ENCODE measurements around the gene EPS8L1. TPM values are rescaled to one million over a fixed set of nuclear protein-coding genes. Genes with fewer than 3 reads are reported as not detected.
A peak's percentile ranks its signal among the peaks of the same experiment; 100 is the strongest.

EPS8L1 gene
- polyA plus RNA-seq, 1 donor (not counting 4 experiments of a cell fraction or from before 2014, with no cell fraction given) = 26.0 TPM

DNA sequence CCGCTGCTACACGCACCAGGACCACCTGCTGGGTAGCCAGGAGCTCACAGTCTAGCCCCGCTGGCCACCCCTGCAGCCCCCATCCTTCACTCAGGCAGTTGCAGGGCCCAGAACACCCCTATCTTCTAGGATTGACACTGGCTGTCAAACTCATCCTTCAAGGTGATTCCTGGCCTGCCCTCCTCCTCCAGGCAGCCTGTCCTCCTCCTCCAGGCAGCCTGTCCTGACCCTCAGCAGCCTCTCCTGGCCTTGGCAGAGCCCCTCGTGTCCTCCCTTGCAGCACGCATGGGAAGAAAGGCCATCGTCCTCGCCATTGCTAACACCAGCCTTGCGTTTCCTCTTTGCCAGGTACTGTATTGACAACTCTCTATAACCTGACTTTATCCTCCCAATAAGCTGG, 3.8 kb upstream of the EPS8L1 start:
- no peak overlapping the region for H3K27ac ChIP-seq (ENCODE audit: control insufficient read depth, insufficient read depth, low read length)
- no peaks in the 10 kb centered on the region for H3K79me2 ChIP-seq (ENCODE audit: control insufficient read depth, insufficient read depth, low read length)
- TF ChIP-seq, protein P1, sequence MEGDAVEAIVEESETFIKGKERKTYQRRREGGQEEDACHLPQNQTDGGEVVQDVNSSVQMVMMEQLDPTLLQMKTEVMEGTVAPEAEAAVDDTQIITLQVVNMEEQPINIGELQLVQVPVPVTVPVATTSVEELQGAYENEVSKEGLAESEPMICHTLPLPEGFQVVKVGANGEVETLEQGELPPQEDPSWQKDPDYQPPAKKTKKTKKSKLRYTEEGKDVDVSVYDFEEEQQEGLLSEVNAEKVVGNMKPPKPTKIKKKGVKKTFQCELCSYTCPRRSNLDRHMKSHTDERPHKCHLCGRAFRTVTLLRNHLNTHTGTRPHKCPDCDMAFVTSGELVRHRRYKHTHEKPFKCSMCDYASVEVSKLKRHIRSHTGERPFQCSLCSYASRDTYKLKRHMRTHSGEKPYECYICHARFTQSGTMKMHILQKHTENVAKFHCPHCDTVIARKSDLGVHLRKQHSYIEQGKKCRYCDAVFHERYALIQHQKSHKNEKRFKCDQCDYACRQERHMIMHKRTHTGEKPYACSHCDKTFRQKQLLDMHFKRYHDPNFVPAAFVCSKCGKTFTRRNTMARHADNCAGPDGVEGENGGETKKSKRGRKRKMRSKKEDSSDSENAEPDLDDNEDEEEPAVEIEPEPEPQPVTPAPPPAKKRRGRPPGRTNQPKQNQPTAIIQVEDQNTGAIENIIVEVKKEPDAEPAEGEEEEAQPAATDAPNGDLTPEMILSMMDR (optimal IDR thresholded peaks at IDR 0.05 in 1 of 3, IDR thresholded peaks at IDR 0.05 in 1 of 3, conservative IDR thresholded peaks at IDR 0.05 in 1 of 3; ENCODE audit: extremely low read depth in 1 of 3, insufficient read depth in 2 of 3, low read length in 3 of 3) = no peak
- no peak for TF ChIP-seq EZH2 (IDR thresholded peaks at IDR 0.05; ENCODE audit: low read length)
- no peak overlapping the region for H2AFZ ChIP-seq (ENCODE audit: control insufficient read depth, low read length)
- H3K27me3 ChIP-seq (ENCODE audit: control insufficient read depth, extremely low read depth, insufficient read depth, low read length) = peaks cover 20% of the 10 kb centered on the region
- H3K36me3 ChIP-seq (ENCODE audit: control insufficient read depth in 2 of 2, extremely low read depth in 1 of 2, insufficient read depth in 2 of 2, low read length in 2 of 2) = no peaks in the 10 kb centered on the region
- no peaks in the 10 kb centered on the region for H3K9me3 ChIP-seq (ENCODE audit: control insufficient read depth, low read depth, low read length)
- no peak for FAIRE-seq
- H3K4me2 ChIP-seq (ENCODE audit: control insufficient read depth, extremely low read depth, insufficient read depth, low read depth, low read length) = no peak overlapping the region
- no peaks in the 10 kb centered on the region for H3K9me1 ChIP-seq (ENCODE audit: control insufficient read depth, extremely low read depth, insufficient read depth, low read length)
- dilution Hi-C loops (cut with MboI; ENCODE audit: extremely low pct_ligation_motif_present, low sequenced_read_pairs) = no loop called here
- no peak for DNase-seq (ENCODE audit: low read depth, low spot score)
- no peak overlapping the region for H3K9ac ChIP-seq (ENCODE audit: control insufficient read depth, extremely low read depth, insufficient read depth, low read length)
- no peaks in the 10 kb centered on the region for H4K20me1 ChIP-seq (ENCODE audit: control insufficient read depth, extremely low read depth, insufficient read depth, low read length)
- H3K4me3 ChIP-seq (ENCODE audit: control insufficient read depth in 2 of 3, extremely low read depth in 1 of 3, insufficient read depth in 2 of 3, low read depth in 1 of 3, low read length in 3 of 3) = no peak overlapping the region
- peaks cover 25% of the 10 kb centered on the region for H3K4me1 ChIP-seq (ENCODE audit: control insufficient read depth, extremely low read depth, insufficient read depth, low read length)

DNA sequence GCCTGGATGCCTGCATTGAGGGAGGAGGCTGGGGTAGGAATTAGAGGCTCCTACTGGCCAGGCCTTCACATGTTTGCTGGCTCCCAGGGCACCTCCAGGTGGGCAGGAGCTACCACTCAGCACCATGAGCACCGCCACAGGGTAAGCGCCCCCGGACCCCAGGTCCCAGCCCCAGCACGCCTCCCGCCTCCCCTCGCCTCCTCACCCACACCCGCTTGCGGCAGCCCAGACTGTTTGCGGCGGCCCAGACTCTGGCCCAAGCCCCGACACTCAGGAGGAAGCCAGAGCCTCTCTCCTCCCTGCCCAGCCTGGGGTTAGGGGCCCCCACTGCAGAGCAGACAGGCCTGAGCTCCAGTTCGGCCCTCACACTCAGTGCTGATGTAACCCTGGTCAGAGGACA, 652 bp downstream of the EPS8L1 start:
- H3K9ac ChIP-seq (ENCODE audit: control insufficient read depth, extremely low read depth, insufficient read depth, low read length) = peak overlapping the region; percentile 41
- dilution Hi-C loops (cut with MboI; ENCODE audit: extremely low pct_ligation_motif_present, low sequenced_read_pairs) = no loop called here

More for the DNA sequence above, 652 bp downstream of the EPS8L1 start:
- H2AFZ ChIP-seq (ENCODE audit: control insufficient read depth, low read length) = no peak overlapping the region
- no peaks in the 10 kb centered on the region for H3K9me1 ChIP-seq (ENCODE audit: control insufficient read depth, extremely low read depth, insufficient read depth, low read length)
- peak overlapping the region in 2 of 3 experiments; percentile 49 to 57 for H3K4me3 ChIP-seq (ENCODE audit: control insufficient read depth in 2 of 3, extremely low read depth in 1 of 3, insufficient read depth in 2 of 3, low read depth in 1 of 3, low read length in 3 of 3)
- no peaks in the 10 kb centered on the region for H3K79me2 ChIP-seq (ENCODE audit: control insufficient read depth, insufficient read depth, low read length)
- FAIRE-seq = no peak
- H3K4me1 ChIP-seq (ENCODE audit: control insufficient read depth, extremely low read depth, insufficient read depth, low read length) = peaks cover 23% of the 10 kb centered on the region
- TF ChIP-seq, protein P1 (optimal IDR thresholded peaks at IDR 0.05 in 1 of 3, IDR thresholded peaks at IDR 0.05 in 1 of 3, conservative IDR thresholded peaks at IDR 0.05 in 1 of 3; ENCODE audit: extremely low read depth in 1 of 3, insufficient read depth in 2 of 3, low read length in 3 of 3) = no peak
- TF ChIP-seq EZH2 (IDR thresholded peaks at IDR 0.05; ENCODE audit: low read length) = no peak
- H3K27me3 ChIP-seq (ENCODE audit: control insufficient read depth, extremely low read depth, insufficient read depth, low read length) = no peaks in the 10 kb centered on the region
- no peaks in the 10 kb centered on the region for H3K9me3 ChIP-seq (ENCODE audit: control insufficient read depth, low read depth, low read length)
- H3K27ac ChIP-seq (ENCODE audit: control insufficient read depth, insufficient read depth, low read length) = no peak overlapping the region
- no peak for DNase-seq (ENCODE audit: low read depth, low spot score)
- H3K4me2 ChIP-seq (ENCODE audit: control insufficient read depth, extremely low read depth, insufficient read depth, low read depth, low read length) = peak overlapping the region; percentile 51
- no peaks in the 10 kb centered on the region for H4K20me1 ChIP-seq (ENCODE audit: control insufficient read depth, extremely low read depth, insufficient read depth, low read length)
- peaks cover 0 to 3% of the 10 kb centered on the region in 2 experiments for H3K36me3 ChIP-seq (ENCODE audit: control insufficient read depth in 2 of 2, extremely low read depth in 1 of 2, insufficient read depth in 2 of 2, low read length in 2 of 2)

Data from keratinocyte (primary cell).